ENCODE measurements around the gene CEP63. TPM values are rescaled to one million over a fixed set of nuclear protein-coding genes. Genes with fewer than 3 reads are reported as not detected.

The CEP63 gene
- total and polyA plus RNA-seq, 2 of the 8 experiments (the other 6 are each of a cell fraction or from before 2014, with no cell fraction given), result 5.3 to 18.2 TPM

DNA sequence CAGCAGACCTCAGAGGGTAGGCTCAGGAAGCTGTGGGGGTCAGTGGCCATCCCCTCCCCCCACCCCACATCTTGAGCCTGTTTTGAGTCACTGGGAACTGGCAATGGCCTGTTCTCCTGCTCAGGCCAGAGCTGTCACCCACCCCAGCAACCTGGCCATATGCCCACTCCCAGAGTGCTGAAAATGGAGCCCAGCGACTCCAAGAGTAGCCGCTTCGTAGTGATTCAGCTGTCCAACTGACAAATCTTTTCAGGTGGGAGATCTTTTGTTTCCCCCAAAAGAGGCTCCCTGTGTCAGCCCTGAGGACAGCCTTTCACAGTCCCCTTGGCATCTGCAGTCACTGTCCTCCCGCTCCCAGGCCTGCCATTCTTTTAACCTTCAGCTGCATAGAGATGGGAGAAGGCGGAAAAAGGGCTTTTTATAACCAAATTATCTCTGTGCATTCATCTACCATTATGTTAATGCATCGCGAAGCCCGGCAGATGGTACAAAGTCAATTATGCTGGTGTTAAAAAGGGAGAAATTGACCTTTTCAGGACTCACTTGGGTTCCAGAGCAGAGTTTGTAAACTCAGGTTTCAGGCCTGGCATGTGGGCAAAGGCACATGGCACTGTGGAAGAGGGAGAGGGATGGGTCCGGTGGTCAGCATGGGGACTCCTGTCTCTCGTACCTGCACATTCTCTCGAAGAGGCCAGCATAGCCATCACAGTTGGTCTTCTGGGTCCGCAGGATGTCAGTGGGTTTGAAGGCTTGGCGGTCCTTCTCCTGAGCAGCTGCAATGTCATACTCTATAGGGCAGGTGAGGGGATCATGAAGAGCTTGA lies 132.8 kb downstream of the CEP63 start (continued):
- TF ChIP-seq CHD1 (IDR thresholded peaks at IDR 0.05; ENCODE audit: low read depth, low read length), result no peak
- TF ChIP-seq, protein P1, sequence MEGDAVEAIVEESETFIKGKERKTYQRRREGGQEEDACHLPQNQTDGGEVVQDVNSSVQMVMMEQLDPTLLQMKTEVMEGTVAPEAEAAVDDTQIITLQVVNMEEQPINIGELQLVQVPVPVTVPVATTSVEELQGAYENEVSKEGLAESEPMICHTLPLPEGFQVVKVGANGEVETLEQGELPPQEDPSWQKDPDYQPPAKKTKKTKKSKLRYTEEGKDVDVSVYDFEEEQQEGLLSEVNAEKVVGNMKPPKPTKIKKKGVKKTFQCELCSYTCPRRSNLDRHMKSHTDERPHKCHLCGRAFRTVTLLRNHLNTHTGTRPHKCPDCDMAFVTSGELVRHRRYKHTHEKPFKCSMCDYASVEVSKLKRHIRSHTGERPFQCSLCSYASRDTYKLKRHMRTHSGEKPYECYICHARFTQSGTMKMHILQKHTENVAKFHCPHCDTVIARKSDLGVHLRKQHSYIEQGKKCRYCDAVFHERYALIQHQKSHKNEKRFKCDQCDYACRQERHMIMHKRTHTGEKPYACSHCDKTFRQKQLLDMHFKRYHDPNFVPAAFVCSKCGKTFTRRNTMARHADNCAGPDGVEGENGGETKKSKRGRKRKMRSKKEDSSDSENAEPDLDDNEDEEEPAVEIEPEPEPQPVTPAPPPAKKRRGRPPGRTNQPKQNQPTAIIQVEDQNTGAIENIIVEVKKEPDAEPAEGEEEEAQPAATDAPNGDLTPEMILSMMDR (IDR thresholded peaks at IDR 0.05; ENCODE audit: control extremely low read depth in 1 of 3, insufficient read depth in 1 of 3, low read depth in 1 of 3, low read length in 3 of 3), result no peak
- TF ChIP-seq, protein P2, sequence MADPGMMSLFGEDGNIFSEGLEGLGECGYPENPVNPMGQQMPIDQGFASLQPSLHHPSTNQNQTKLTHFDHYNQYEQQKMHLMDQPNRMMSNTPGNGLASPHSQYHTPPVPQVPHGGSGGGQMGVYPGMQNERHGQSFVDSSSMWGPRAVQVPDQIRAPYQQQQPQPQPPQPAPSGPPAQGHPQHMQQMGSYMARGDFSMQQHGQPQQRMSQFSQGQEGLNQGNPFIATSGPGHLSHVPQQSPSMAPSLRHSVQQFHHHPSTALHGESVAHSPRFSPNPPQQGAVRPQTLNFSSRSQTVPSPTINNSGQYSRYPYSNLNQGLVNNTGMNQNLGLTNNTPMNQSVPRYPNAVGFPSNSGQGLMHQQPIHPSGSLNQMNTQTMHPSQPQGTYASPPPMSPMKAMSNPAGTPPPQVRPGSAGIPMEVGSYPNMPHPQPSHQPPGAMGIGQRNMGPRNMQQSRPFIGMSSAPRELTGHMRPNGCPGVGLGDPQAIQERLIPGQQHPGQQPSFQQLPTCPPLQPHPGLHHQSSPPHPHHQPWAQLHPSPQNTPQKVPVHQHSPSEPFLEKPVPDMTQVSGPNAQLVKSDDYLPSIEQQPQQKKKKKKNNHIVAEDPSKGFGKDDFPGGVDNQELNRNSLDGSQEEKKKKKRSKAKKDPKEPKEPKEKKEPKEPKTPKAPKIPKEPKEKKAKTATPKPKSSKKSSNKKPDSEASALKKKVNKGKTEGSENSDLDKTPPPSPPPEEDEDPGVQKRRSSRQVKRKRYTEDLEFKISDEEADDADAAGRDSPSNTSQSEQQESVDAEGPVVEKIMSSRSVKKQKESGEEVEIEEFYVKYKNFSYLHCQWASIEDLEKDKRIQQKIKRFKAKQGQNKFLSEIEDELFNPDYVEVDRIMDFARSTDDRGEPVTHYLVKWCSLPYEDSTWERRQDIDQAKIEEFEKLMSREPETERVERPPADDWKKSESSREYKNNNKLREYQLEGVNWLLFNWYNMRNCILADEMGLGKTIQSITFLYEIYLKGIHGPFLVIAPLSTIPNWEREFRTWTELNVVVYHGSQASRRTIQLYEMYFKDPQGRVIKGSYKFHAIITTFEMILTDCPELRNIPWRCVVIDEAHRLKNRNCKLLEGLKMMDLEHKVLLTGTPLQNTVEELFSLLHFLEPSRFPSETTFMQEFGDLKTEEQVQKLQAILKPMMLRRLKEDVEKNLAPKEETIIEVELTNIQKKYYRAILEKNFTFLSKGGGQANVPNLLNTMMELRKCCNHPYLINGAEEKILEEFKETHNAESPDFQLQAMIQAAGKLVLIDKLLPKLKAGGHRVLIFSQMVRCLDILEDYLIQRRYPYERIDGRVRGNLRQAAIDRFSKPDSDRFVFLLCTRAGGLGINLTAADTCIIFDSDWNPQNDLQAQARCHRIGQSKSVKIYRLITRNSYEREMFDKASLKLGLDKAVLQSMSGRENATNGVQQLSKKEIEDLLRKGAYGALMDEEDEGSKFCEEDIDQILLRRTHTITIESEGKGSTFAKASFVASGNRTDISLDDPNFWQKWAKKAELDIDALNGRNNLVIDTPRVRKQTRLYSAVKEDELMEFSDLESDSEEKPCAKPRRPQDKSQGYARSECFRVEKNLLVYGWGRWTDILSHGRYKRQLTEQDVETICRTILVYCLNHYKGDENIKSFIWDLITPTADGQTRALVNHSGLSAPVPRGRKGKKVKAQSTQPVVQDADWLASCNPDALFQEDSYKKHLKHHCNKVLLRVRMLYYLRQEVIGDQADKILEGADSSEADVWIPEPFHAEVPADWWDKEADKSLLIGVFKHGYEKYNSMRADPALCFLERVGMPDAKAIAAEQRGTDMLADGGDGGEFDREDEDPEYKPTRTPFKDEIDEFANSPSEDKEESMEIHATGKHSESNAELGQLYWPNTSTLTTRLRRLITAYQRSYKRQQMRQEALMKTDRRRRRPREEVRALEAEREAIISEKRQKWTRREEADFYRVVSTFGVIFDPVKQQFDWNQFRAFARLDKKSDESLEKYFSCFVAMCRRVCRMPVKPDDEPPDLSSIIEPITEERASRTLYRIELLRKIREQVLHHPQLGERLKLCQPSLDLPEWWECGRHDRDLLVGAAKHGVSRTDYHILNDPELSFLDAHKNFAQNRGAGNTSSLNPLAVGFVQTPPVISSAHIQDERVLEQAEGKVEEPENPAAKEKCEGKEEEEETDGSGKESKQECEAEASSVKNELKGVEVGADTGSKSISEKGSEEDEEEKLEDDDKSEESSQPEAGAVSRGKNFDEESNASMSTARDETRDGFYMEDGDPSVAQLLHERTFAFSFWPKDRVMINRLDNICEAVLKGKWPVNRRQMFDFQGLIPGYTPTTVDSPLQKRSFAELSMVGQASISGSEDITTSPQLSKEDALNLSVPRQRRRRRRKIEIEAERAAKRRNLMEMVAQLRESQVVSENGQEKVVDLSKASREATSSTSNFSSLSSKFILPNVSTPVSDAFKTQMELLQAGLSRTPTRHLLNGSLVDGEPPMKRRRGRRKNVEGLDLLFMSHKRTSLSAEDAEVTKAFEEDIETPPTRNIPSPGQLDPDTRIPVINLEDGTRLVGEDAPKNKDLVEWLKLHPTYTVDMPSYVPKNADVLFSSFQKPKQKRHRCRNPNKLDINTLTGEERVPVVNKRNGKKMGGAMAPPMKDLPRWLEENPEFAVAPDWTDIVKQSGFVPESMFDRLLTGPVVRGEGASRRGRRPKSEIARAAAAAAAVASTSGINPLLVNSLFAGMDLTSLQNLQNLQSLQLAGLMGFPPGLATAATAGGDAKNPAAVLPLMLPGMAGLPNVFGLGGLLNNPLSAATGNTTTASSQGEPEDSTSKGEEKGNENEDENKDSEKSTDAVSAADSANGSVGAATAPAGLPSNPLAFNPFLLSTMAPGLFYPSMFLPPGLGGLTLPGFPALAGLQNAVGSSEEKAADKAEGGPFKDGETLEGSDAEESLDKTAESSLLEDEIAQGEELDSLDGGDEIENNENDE (IDR thresholded peaks at IDR 0.05; ENCODE audit: insufficient replicate concordance, low read length), result no peak
- no peak for TF ChIP-seq SIRT6 (IDR thresholded peaks at IDR 0.05; ENCODE audit: low read length)

Data from H1 (cell line).